ENCODE measurements around the gene PTPRA.

PTPRA gene

GRCh38 chr20:2849529-2849928, 23.8 kb upstream of the PTPRA start:
- CTCF ChIA-PET: interaction anchor here (1.3 to 1.5 kb wide), 3 partner anchors 13 to 162 kb away, joined by 4 read pairs; no protein-coding TSS in a partner anchor
- POLR2A ChIA-PET: no interaction called here
- no peak for TF ChIP-seq CTCF (IDR thresholded peaks at IDR 0.05; ENCODE audit: control extremely low read depth, extremely low read depth, low read depth, missing control alignments)
- DNase-seq (ENCODE audit: extremely low spot score): no peak

- DNase-seq (ENCODE audit: extremely low spot score): no peak
- POLR2A ChIA-PET: no interaction called here
- CTCF ChIA-PET: interaction anchor here (1.1 to 1.8 kb wide), 8 partner anchors 7 to 141 kb away, joined by 3 to 9 read pairs (median 6); no protein-coding TSS in a partner anchor
- TF ChIP-seq CTCF (IDR thresholded peaks at IDR 0.05; ENCODE audit: control extremely low read depth, extremely low read depth, low read depth, missing control alignments): no peak
Observed at GRCh38 chr20:2851086-2851485, 22.2 kb upstream of the PTPRA start.

GRCh38 chr20:2858591-2858990, 14.7 kb upstream of the PTPRA start:
- ChIA-PET POLR2A (no interaction called here), CTCF (interaction anchor here (1.3 to 1.9 kb wide), 2 partner anchors 13 to 15 kb away, joined by 3 to 7 read pairs; partner anchors contain the start of gene PTPRA)
- TF ChIP-seq CTCF (IDR thresholded peaks at IDR 0.05; ENCODE audit: control extremely low read depth, extremely low read depth, low read depth, missing control alignments): no peak
- no peak for DNase-seq (ENCODE audit: extremely low spot score)

GRCh38 chr20:2859330-2860121, 13.8 kb upstream of the PTPRA start:
- POLR2A ChIA-PET: no interaction called here
- no peak for TF ChIP-seq CTCF (IDR thresholded peaks at IDR 0.05; ENCODE audit: control extremely low read depth, extremely low read depth, low read depth, missing control alignments)

GRCh38 chr20:2864626-2865025, 8.7 kb upstream of the PTPRA start:
- ChIA-PET POLR2A (interaction anchor here (0.5 kb wide), 1 partner anchor 82 kb away, joined by 5 read pairs; no protein-coding TSS in a partner anchor), CTCF (interaction anchor here (0.9 to 2.0 kb wide), 8 partner anchors 9 to 119 kb away, joined by 3 to 9 read pairs (median 4); partner anchors contain the start of gene PTPRA)

More at GRCh38 chr20:2859330-2860121, 13.8 kb upstream of the PTPRA start:
- CTCF ChIA-PET: interaction anchor here (1.3 to 1.9 kb wide), 2 partner anchors 12 to 14 kb away, joined by 3 to 7 read pairs; partner anchors contain the start of gene PTPRA
- no peak for DNase-seq (ENCODE audit: extremely low spot score)

More at GRCh38 chr20:2864626-2865025, 8.7 kb upstream of the PTPRA start:
- DNase-seq (ENCODE audit: extremely low spot score): no peak
- no peak for TF ChIP-seq CTCF (IDR thresholded peaks at IDR 0.05; ENCODE audit: control extremely low read depth, extremely low read depth, low read depth, missing control alignments)
